Common myeloid progenitor, CD34-positive (primary cell): ENCODE results near the gene SCN2A.
"Not testable (repeated sequence)": the region's sequence is repeated elsewhere in the genome, so short reads cannot be mapped to it uniquely, and the experiment has no call there.

Source experiments
- CTCF ChIA-PET: fragments of 350-600 bp; sonication (Branson Sonifier 250); formaldehyde crosslinking; loops from one replicate; lab custom pipeline; 2021; ENCODE audit warnings: antibody characterized with exemption; lab: Charles Lee
- POLR2A ChIA-PET: fragments of 350-600 bp; sonication (Branson Sonifier 250); formaldehyde crosslinking; loops from one replicate; lab custom pipeline; 2021; ENCODE audit warnings: antibody characterized with exemption; lab: Charles Lee
- DNase-seq, 3 donors: peaks; one replicate each; pipeline versions ENCODE4 v3.0.0 to v3.0.0-alpha.2; 2013
- H3K27ac ChIP-seq, 2 experiments: 1 replicate in 1 of 2; 2 replicates in 1 of 2; pipeline ENCODE4 v1.7.0; 2013; ENCODE audit warnings: inconsistent platforms in 2 of 2, low read length in 2 of 2, mild to moderate bottlenecking in 2 of 2, low read depth in 1 of 2, moderate library complexity in 1 of 2; ENCODE audit not compliant: severe bottlenecking in 2 of 2, insufficient read depth in 1 of 2, poor library complexity in 1 of 2
- H3K27me3 ChIP-seq, 5 experiments: replicated peaks in 2 of 5; 1 replicate in 3 of 5; 2 replicates in 2 of 5; pipeline versions ENCODE4 v1.6.1 to v1.7.0; 2013; ENCODE audit warnings: low read length in 4 of 5, mild to moderate bottlenecking in 2 of 5, moderate library complexity in 2 of 5, inconsistent platforms in 1 of 5; ENCODE audit not compliant: insufficient read depth in 5 of 5, control insufficient read depth in 4 of 5
- H3K36me3 ChIP-seq, 4 experiments: 1 replicate in 2 of 4; 2 replicates in 2 of 4; pipeline versions ENCODE4 v1.6.1 to v1.7.0; 2013; ENCODE audit warnings: low read length in 3 of 4, control low read depth in 1 of 4, mild to moderate bottlenecking in 1 of 4; ENCODE audit not compliant: control insufficient read depth in 4 of 4, insufficient read depth in 4 of 4
- H3K4me1 ChIP-seq, 4 experiments: 1 replicate in 3 of 4; 2 replicates in 1 of 4; pipeline versions ENCODE4 v1.6.1 to v1.7.1; 2013; ENCODE audit warnings: low read length in 3 of 4, mild to moderate bottlenecking in 3 of 4, control low read depth in 1 of 4, inconsistent platforms in 1 of 4, moderate library complexity in 1 of 4; ENCODE audit not compliant: control insufficient read depth in 4 of 4, insufficient read depth in 4 of 4; ENCODE audit errors: control extremely low read depth in 1 of 4
- H3K4me3 ChIP-seq, 7 experiments: 1 replicate in 4 of 7; 2 replicates in 3 of 7; pipeline versions ENCODE4 v1.5.1 to v1.7.0; 2013; ENCODE audit warnings: mild to moderate bottlenecking in 7 of 7, low read length in 6 of 7, moderate library complexity in 6 of 7, inconsistent platforms in 2 of 7, low read depth in 2 of 7, control low read depth in 1 of 7; ENCODE audit not compliant: insufficient read depth in 4 of 7, control insufficient read depth in 1 of 7; ENCODE audit errors: extremely low read depth in 1 of 7
- H3K9me3 ChIP-seq, 5 experiments: 1 replicate in 4 of 5; 2 replicates in 1 of 5; pipeline versions ENCODE4 v1.6.1 to v1.7.1; 2013; ENCODE audit warnings: low read length in 4 of 5, mild to moderate bottlenecking in 2 of 5, inconsistent platforms in 1 of 5, low read depth in 1 of 5, moderate library complexity in 1 of 5; ENCODE audit not compliant: control insufficient read depth in 4 of 5, insufficient read depth in 2 of 5; ENCODE audit errors: control extremely low read depth in 1 of 5
- WGBS: methylation state at CpG from one replicate; pipeline ENCODE4 v1.1.5; 2013; ENCODE audit not compliant: insufficient coverage; 5-methylcytosine and 5-hydroxymethylcytosine counted together

SCN2A gene

DNA sequence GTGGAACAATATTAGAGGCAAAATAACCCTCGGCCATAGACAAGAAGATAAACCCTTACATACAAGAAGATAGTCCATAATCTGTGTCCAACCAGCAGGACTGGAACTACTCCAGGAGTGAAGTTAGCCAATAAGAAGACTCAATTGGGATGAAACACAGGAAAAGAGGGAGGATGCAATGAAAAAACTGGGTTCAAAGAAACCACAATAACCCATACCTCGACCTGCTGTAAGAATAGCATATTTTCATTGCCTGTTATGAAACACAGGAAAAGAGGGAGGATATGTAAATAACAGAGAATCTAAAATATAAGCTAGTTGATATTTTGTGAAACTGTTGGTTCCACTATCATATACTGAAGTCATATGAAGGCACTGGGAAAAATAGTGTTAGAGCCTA is 143.1 kb downstream of the SCN2A start:
- Histone ChIP-seq H3K27ac (no peak overlapping the region), H3K9me3 (no peaks in the 10 kb centered on the region), H3K4me1 (peaks cover 0 to 3% (median under 1%) of the 10 kb centered on the region in 4 experiments), H3K27me3 (no peaks in the 10 kb centered on the region), H3K36me3 (no peaks in the 10 kb centered on the region), H3K4me3 (no peak overlapping the region)
- WGBS, result no CpG with 5 or more reads among the region's 2 CpGs
- POLR2A ChIA-PET, result no interaction called here
- CTCF ChIA-PET, result no interaction called here
- DNase-seq, result no peak

GRCh38 chr2:165390875-165391274 is 151.7 kb downstream of the SCN2A start:
- H3K4me3 ChIP-seq, result no peak overlapping the region
- no peaks in the 10 kb centered on the region for H3K4me1 ChIP-seq
- H3K27ac ChIP-seq, result no peak overlapping the region
- no peaks in the 10 kb centered on the region for H3K36me3 ChIP-seq
- H3K27me3 ChIP-seq, result no peaks in the 10 kb centered on the region
- no peak for DNase-seq
- H3K9me3 ChIP-seq, result no peaks in the 10 kb centered on the region
- ChIA-PET CTCF (interaction anchor here (1.4 kb wide), 1 partner anchor 10 kb away, joined by 4 read pairs; no protein-coding TSS in a partner anchor), POLR2A (no interaction called here)

DNA sequence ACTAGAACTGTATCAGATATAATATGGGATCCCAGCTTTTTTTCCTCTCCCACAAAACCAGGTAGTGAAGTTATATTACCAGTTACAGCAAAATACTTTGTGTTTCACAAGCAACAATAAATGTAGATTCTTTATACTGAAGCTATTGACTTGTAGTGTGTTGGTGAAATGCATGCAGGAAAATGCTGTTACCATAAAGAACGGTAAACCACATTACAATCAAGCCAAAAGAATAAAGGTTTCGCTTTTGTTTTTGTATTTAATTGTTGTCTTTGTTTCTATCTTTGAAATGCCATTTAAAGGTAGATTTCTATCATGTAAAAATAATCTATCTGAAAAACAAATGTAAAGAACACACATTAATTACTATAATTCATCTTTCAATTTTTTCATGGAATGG is 152.6 kb downstream of the SCN2A start:
- POLR2A ChIA-PET, result no interaction called here

DNA sequence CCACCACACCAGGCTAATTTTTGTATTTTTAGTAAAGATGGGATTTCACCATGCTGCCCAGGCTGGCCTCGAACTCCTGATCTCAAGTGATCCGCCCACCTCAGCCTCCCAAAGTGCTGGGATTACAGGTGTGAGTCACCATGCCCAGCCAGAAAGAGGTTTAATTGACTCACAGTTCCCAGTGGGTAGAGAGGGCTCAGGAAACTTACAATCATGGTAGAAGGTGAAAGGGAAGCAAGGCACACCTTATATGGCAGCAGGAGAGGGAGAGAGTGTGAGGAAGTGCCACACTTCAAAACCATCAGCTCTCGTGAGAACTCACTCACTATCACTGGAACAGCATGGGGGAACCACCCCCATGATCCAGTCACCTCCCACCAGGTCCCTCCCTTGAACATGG is 159.4 kb downstream of the SCN2A start:
- H3K4me3 ChIP-seq, H3K4me1 ChIP-seq, H3K27ac ChIP-seq, DNase-seq, H3K9me3 ChIP-seq, CTCF ChIA-PET, H3K27me3 ChIP-seq, H3K36me3 ChIP-seq, POLR2A ChIA-PET: not testable (repeated sequence)
- WGBS, result 93% methylated on average over 2 of the region's 3 CpGs

More for the DNA sequence above, 152.6 kb downstream of the SCN2A start:
- CTCF ChIA-PET, result interaction anchor here (1.4 kb wide), 1 partner anchor 10 kb away, joined by 4 read pairs; no protein-coding TSS in a partner anchor
- H3K9me3 ChIP-seq, result no peaks in the 10 kb centered on the region
- peak overlapping the region in 1 of 7 experiments; percentile 36 for H3K4me3 ChIP-seq
- H3K36me3 ChIP-seq, result no peaks in the 10 kb centered on the region
- H3K27ac ChIP-seq, result no peak overlapping the region
- no peaks in the 10 kb centered on the region for H3K27me3 ChIP-seq
- no CpG with 5 or more reads among the region's 2 CpGs for WGBS
- DNase-seq, result peak in 2 of 3 donors; percentile 20 to 27
- H3K4me1 ChIP-seq, result no peaks in the 10 kb centered on the region

DNA sequence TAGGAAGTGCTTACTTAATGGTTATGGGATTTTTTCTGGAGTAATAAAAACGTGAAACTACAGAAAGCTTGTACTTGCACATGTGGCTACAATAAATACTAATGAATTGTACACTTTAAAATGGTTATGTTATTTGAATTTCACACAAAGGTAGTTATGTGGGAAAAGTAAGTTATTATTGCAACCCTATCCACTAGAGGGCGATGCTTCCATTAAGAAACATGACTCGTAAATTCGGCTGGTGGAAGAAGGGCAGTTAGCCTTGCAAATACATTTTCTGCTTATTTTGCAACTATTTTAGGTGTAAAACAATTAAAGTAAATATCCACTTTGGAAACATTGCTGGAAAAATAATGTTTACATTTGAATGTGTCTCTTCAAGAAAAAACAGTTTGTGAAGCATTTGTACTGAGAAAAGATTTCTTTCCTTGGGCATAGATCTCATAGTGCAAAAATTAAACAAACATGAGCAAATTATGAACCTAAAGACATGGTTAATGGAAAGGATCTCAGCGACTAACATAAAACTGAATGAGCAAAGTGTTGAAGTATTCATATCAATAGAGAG is 162.2 kb downstream of the SCN2A start:
- ChIA-PET POLR2A (no interaction called here), CTCF (interaction anchor here (0.6 to 3.8 kb wide), 20 partner anchors 10 to 492 kb away, joined by 3 to 23 read pairs (median 4); partner anchors contain the start of gene GALNT3)
- H3K4me3 ChIP-seq, result no peak overlapping the region
- WGBS, result no CpG with 5 or more reads among the region's 5 CpGs
- no peaks in the 10 kb centered on the region for H3K4me1 ChIP-seq
- no peak overlapping the region for H3K27ac ChIP-seq
- H3K27me3 ChIP-seq, result no peaks in the 10 kb centered on the region
- H3K36me3 ChIP-seq, result no peaks in the 10 kb centered on the region
- peak; percentile 73 to 89 (median 84) for DNase-seq
- H3K9me3 ChIP-seq, result no peaks in the 10 kb centered on the region

GRCh38 chr2:165402162-165402561 is 162.9 kb downstream of the SCN2A start:
- DNase-seq, result no peak
- POLR2A ChIA-PET, result no interaction called here
- no peak overlapping the region for H3K27ac ChIP-seq
- H3K9me3 ChIP-seq, result no peaks in the 10 kb centered on the region
- WGBS, result 70% methylated on average over 2 of the region's 3 CpGs
- H3K4me1 ChIP-seq, result no peaks in the 10 kb centered on the region
- H3K36me3 ChIP-seq, result no peaks in the 10 kb centered on the region
- no peaks in the 10 kb centered on the region for H3K27me3 ChIP-seq
- no peak overlapping the region for H3K4me3 ChIP-seq
- CTCF ChIA-PET, result interaction anchor here (0.7 to 3.8 kb wide), 18 partner anchors 12 to 492 kb away, joined by 3 to 23 read pairs (median 4); no protein-coding TSS in a partner anchor

DNA sequence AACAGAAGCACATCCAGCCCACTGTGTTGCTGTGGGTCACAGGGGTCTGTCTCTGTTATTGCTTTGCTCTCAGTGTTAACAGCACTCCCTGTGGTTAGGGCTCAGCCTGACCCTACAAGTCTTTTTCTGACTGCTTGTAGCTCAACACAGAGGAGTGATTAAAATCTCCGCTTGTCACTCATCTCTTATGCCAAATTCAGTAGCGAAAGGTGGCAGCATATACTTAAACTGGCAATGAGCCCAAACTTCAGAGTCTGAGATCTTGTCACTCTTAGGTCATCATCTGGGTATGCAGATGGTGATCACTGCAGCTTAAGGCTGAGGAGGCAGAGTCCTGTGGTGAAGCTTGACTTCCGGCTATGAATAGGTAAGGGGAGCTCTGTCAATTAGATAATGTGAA is 167.0 kb downstream of the SCN2A start:
- no peak for DNase-seq

More for the DNA sequence above, 167.0 kb downstream of the SCN2A start:
- H3K4me3 ChIP-seq, result no peak overlapping the region
- POLR2A ChIA-PET, result no interaction called here
- H3K27ac ChIP-seq, result no peak overlapping the region
- H3K9me3 ChIP-seq, result peaks cover 0 to 3% (median 0%) of the 10 kb centered on the region in 5 experiments
- no peaks in the 10 kb centered on the region for H3K4me1 ChIP-seq
- CTCF ChIA-PET, result interaction anchor here (2.0 kb wide), 1 partner anchor 468 kb away, joined by 6 read pairs; no protein-coding TSS in a partner anchor
- WGBS, result 95% methylated on average over 3 of the region's 3 CpGs
- H3K36me3 ChIP-seq, result no peaks in the 10 kb centered on the region
- no peaks in the 10 kb centered on the region for H3K27me3 ChIP-seq
